Measurements from ENCODE around the gene CABLES1. TPM values are rescaled to one million over a fixed set of nuclear protein-coding genes. Genes with fewer than 3 reads are reported as not detected.

CABLES1 gene
- total and polyA plus RNA-seq, 2 experiments from 2014 or later = 1.3 to 8.9 TPM

GRCh38 chr18:23201741-23202140 lies 66.5 kb downstream of the CABLES1 start:
- Histone ChIP-seq H3K27ac (no peak overlapping the region), H2AFZ (no peak overlapping the region), H4K20me1 (ENCODE audit: insufficient read depth) (no peaks in the 10 kb centered on the region), H3F3A (ENCODE audit: insufficient read depth) (no peaks in the 10 kb centered on the region), H3K4me3 (no peak overlapping the region), H3K9me3 (ENCODE audit: low read depth) (no peaks in the 10 kb centered on the region), H3K4me2 (ENCODE audit: unreplicated experiment) (no peak overlapping the region), H3K9me2 (ENCODE audit: insufficient read depth) (no peaks in the 10 kb centered on the region), H3K9ac (no peak overlapping the region), H3K27me3 (replicated peaks; ENCODE audit: insufficient read depth) (no peaks in the 10 kb centered on the region), H3K36me3 (ENCODE audit: low read depth) (no peaks in the 10 kb centered on the region), H3K79me2 (ENCODE audit: insufficient read depth) (no peaks in the 10 kb centered on the region), H3K4me1 (ENCODE audit: insufficient read depth) (no peaks in the 10 kb centered on the region)
- in situ Hi-C loops (cut with MboI) = no loop called here
- 98 to 99% methylated on average over 9 to 10 of the region's 10 CpGs for WGBS, 2 experiments (ENCODE audit: low coverage in 1 of 2, low lambda C conversion rate in 2 of 2, missing lambda C conversion rate in 2 of 2)
- TF ChIP-seq EZH2phosphoT487 (IDR thresholded peaks at IDR 0.05; ENCODE audit: insufficient read depth, low read depth) (no peak), EZH2 (IDR thresholded peaks at IDR 0.05; ENCODE audit: insufficient read depth, poor library complexity, severe bottlenecking) (no peak)
- no peak for DNase-seq

GRCh38 chr18:23203891-23204432 lies 68.7 kb downstream of the CABLES1 start:
- H3F3A ChIP-seq (ENCODE audit: insufficient read depth) = no peaks in the 10 kb centered on the region
- no peak overlapping the region for H3K27ac ChIP-seq
- H3K9me2 ChIP-seq (ENCODE audit: insufficient read depth) = no peaks in the 10 kb centered on the region
- no peak overlapping the region for H2AFZ ChIP-seq
- in situ Hi-C loops (cut with MboI) = no loop called here
- H4K20me1 ChIP-seq (ENCODE audit: insufficient read depth) = no peaks in the 10 kb centered on the region
- no peak overlapping the region for H3K9ac ChIP-seq
- H3K79me2 ChIP-seq (ENCODE audit: insufficient read depth) = no peaks in the 10 kb centered on the region
- H3K27me3 ChIP-seq (replicated peaks; ENCODE audit: insufficient read depth) = no peaks in the 10 kb centered on the region
- no peaks in the 10 kb centered on the region for H3K4me1 ChIP-seq (ENCODE audit: insufficient read depth)
- H3K4me2 ChIP-seq (ENCODE audit: unreplicated experiment) = no peak overlapping the region
- H3K9me3 ChIP-seq (ENCODE audit: low read depth) = no peaks in the 10 kb centered on the region
- DNase-seq = no peak
- no peak overlapping the region for H3K4me3 ChIP-seq
- TF ChIP-seq EZH2 (IDR thresholded peaks at IDR 0.05; ENCODE audit: insufficient read depth, poor library complexity, severe bottlenecking) (no peak), EZH2phosphoT487 (IDR thresholded peaks at IDR 0.05; ENCODE audit: insufficient read depth, low read depth) (no peak)
- 94 to 96% methylated on average over 15 of the region's 15 CpGs for WGBS, 2 experiments (ENCODE audit: low coverage in 1 of 2, low lambda C conversion rate in 2 of 2, missing lambda C conversion rate in 2 of 2)
- no peaks in the 10 kb centered on the region for H3K36me3 ChIP-seq (ENCODE audit: low read depth)

GRCh38 chr18:23204589-23205235 lies 69.4 kb downstream of the CABLES1 start:
- in situ Hi-C loops (cut with MboI) = no loop called here
- no peaks in the 10 kb centered on the region for H3K79me2 ChIP-seq (ENCODE audit: insufficient read depth)
- H3K27ac ChIP-seq = no peak overlapping the region
- H3K27me3 ChIP-seq (replicated peaks; ENCODE audit: insufficient read depth) = no peaks in the 10 kb centered on the region
- no peaks in the 10 kb centered on the region for H3F3A ChIP-seq (ENCODE audit: insufficient read depth)
- H3K4me2 ChIP-seq (ENCODE audit: unreplicated experiment) = no peak overlapping the region
- no peak for TF ChIP-seq EZH2phosphoT487 (IDR thresholded peaks at IDR 0.05; ENCODE audit: insufficient read depth, low read depth)
- no peak for TF ChIP-seq EZH2 (IDR thresholded peaks at IDR 0.05; ENCODE audit: insufficient read depth, poor library complexity, severe bottlenecking)
- H4K20me1 ChIP-seq (ENCODE audit: insufficient read depth) = no peaks in the 10 kb centered on the region
- H3K9me2 ChIP-seq (ENCODE audit: insufficient read depth) = no peaks in the 10 kb centered on the region
- WGBS, 2 experiments (ENCODE audit: low coverage in 1 of 2, low lambda C conversion rate in 2 of 2, missing lambda C conversion rate in 2 of 2) = 78% methylated on average over 10 of the region's 10 CpGs
- H3K36me3 ChIP-seq (ENCODE audit: low read depth) = no peaks in the 10 kb centered on the region
- H3K9me3 ChIP-seq (ENCODE audit: low read depth) = no peaks in the 10 kb centered on the region
- H2AFZ ChIP-seq = no peak overlapping the region
- H3K4me3 ChIP-seq = no peak overlapping the region
- no peak overlapping the region for H3K9ac ChIP-seq
- DNase-seq = peak; percentile 27
- no peaks in the 10 kb centered on the region for H3K4me1 ChIP-seq (ENCODE audit: insufficient read depth)

- H3K27me3 ChIP-seq (replicated peaks; ENCODE audit: insufficient read depth) = no peaks in the 10 kb centered on the region
- no peaks in the 10 kb centered on the region for H3K9me2 ChIP-seq (ENCODE audit: insufficient read depth)
- no peaks in the 10 kb centered on the region for H3F3A ChIP-seq (ENCODE audit: insufficient read depth)
- H3K36me3 ChIP-seq (ENCODE audit: low read depth) = no peaks in the 10 kb centered on the region; the same call in 1 of the 2 replicates
- no peak overlapping the region for H3K27ac ChIP-seq
- no peaks in the 10 kb centered on the region for H3K4me1 ChIP-seq (ENCODE audit: insufficient read depth)
- no peak overlapping the region for H3K4me2 ChIP-seq (ENCODE audit: unreplicated experiment)
- no peaks in the 10 kb centered on the region for H4K20me1 ChIP-seq (ENCODE audit: insufficient read depth)
- H3K4me3 ChIP-seq = no peak overlapping the region
- WGBS, 2 experiments (ENCODE audit: low coverage in 1 of 2, low lambda C conversion rate in 2 of 2, missing lambda C conversion rate in 2 of 2) = 95% methylated on average over 9 of the region's 9 CpGs
- H3K79me2 ChIP-seq (ENCODE audit: insufficient read depth) = no peaks in the 10 kb centered on the region
- in situ Hi-C loops (cut with MboI) = no loop called here
- H3K9me3 ChIP-seq (ENCODE audit: low read depth) = no peaks in the 10 kb centered on the region
- no peak overlapping the region for H2AFZ ChIP-seq
- TF ChIP-seq EZH2phosphoT487 (IDR thresholded peaks at IDR 0.05; ENCODE audit: insufficient read depth, low read depth) (no peak), EZH2 (IDR thresholded peaks at IDR 0.05; ENCODE audit: insufficient read depth, poor library complexity, severe bottlenecking) (no peak)
- DNase-seq = no peak
- no peak overlapping the region for H3K9ac ChIP-seq
Observed at GRCh38 chr18:23205980-23206379, 70.7 kb downstream of the CABLES1 start.

Measured in GM23248 (cell line).